Epithelial cell of esophagus (primary cell): Measurements from ENCODE around the gene AHCYL2.
"Not testable (repeated sequence)": the region's sequence is repeated elsewhere in the genome, so short reads cannot be mapped to it uniquely, and the experiment has no call there.

Experiments
- DNase-seq: peaks from one replicate; pipeline ENCODE4 v3.0.0; 2010; ENCODE audit warnings: low read depth
- H3K4me3 ChIP-seq: 2 replicates; pipeline ENCODE4 v1.5.1; 2011; ENCODE audit warnings: mild to moderate bottlenecking, low read length, control low read depth
- TF ChIP-seq, protein P1 (sequence below): IDR thresholded peaks from 2 replicates; pipeline ENCODE4 v1.5.1; 2011; ENCODE audit warnings: low read depth, mild to moderate bottlenecking, low read length, control low read depth, inconsistent platforms; ENCODE audit not compliant: insufficient read depth; ENCODE audit errors: missing control alignments

The AHCYL2 gene

GRCh38 chr7:129469930-129470329 is 245.1 kb downstream of the AHCYL2 start:
- DNase-seq = no peak
- no peak overlapping the region for H3K4me3 ChIP-seq
- TF ChIP-seq, protein P1, sequence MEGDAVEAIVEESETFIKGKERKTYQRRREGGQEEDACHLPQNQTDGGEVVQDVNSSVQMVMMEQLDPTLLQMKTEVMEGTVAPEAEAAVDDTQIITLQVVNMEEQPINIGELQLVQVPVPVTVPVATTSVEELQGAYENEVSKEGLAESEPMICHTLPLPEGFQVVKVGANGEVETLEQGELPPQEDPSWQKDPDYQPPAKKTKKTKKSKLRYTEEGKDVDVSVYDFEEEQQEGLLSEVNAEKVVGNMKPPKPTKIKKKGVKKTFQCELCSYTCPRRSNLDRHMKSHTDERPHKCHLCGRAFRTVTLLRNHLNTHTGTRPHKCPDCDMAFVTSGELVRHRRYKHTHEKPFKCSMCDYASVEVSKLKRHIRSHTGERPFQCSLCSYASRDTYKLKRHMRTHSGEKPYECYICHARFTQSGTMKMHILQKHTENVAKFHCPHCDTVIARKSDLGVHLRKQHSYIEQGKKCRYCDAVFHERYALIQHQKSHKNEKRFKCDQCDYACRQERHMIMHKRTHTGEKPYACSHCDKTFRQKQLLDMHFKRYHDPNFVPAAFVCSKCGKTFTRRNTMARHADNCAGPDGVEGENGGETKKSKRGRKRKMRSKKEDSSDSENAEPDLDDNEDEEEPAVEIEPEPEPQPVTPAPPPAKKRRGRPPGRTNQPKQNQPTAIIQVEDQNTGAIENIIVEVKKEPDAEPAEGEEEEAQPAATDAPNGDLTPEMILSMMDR = no peak

DNA sequence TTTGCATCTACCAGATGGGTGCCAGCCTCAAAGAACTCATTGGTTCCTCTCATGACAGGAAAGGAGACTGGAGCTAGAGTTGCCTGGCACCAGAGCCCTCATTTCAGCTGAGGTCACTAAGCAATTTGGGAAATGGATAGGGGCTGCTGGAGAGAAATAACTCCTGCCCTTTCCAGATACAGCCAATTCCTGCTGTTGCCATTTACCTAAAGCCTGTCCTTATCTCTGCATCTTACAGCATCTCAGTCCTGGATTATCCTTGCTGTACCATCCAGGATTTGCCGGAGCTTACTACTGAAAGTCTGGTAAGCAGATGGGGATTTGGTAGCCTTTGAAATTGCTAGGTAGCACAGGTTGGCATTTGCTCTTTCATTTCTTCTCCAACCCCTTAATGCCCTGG is 245.6 kb downstream of the AHCYL2 start:
- TF ChIP-seq, protein P1 = no peak
- no peak for DNase-seq
- H3K4me3 ChIP-seq = no peak overlapping the region

DNA sequence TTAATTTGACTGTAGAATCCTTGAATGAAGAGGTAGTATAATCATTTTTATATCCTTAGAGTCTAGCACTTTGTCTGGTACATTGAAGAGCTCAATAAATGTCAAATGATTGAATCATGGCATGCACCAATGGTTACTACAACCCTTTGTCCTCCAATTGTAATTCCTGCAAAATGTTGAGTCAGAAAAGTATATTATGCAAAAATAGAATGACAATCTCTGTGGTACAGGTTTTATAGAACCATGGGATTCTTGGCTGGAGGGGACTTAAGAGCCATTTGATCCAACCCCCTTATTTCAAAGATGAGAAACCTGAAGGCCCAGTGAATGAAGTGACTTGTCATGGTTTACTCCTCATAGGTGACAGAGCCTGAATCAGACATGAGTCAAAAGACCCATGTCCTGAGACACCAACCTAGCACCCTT is 246.6 kb downstream of the AHCYL2 start:
- no peak overlapping the region for H3K4me3 ChIP-seq
- TF ChIP-seq, protein P1 = no peak
- DNase-seq = peak; percentile 52

- H3K4me3 ChIP-seq, DNase-seq: not testable (repeated sequence)
Observed at GRCh38 chr7:129475931-129476330, 251.1 kb downstream of the AHCYL2 start.

GRCh38 chr7:129476398-129476797 is 251.6 kb downstream of the AHCYL2 start:
- not testable (repeated sequence) for DNase-seq, H3K4me3 ChIP-seq
